ENCODE measurements around the gene UHMK1. TPM values are rescaled to one million over a fixed set of nuclear protein-coding genes. Genes with fewer than 3 reads are reported as not detected.
A peak's percentile ranks its signal among the peaks of the same experiment; 100 is the strongest.

UHMK1 gene
- total RNA-seq, 1 experiment from 2014 or later, result 76.0 TPM

GRCh38 chr1:162564762-162565218 is 67.2 kb downstream of the UHMK1 start:
- Histone ChIP-seq H3K9me3 (ENCODE audit: control insufficient read depth, insufficient read depth, low read depth, low read length) (no peaks in the 10 kb centered on the region), H3K4me3 (ENCODE audit: low read depth in 2 of 2, low read length in 2 of 2) (peak overlapping the region; percentile 48 to 95), H3K4me1 (ENCODE audit: control insufficient read depth, insufficient read depth, low read length) (peaks cover 25% of the 10 kb centered on the region), H3K36me3 (ENCODE audit: control insufficient read depth, insufficient read depth, low read length) (peaks cover 9% of the 10 kb centered on the region; the same call in 1 of the 2 replicates), H3K27me3 (ENCODE audit: control insufficient read depth, insufficient read depth, low read length) (no peaks in the 10 kb centered on the region), H3K27ac (ENCODE audit: low read length) (peak overlapping the region; percentile 89)
- intact Hi-C loops (cut with micrococcal nuclease; ENCODE audit: unreplicated experiment) (no loop called here), in situ Hi-C loops (cut with HindIII; ENCODE audit: low pct_unique_long_range_greater_than_20kb, low sequenced_read_pairs) (no loop called here)
- ChIA-PET CTCF (no interaction called here), POLR2A (no interaction called here)
- ATAC-seq (no peak), DNase-seq (ENCODE audit: low read depth, low spot score) (no peak)
- BruUV-seq (replicated peaks), result no TSS peak
- TF ChIP-seq SIN3A (IDR thresholded peaks at IDR 0.05; ENCODE audit: borderline replicate concordance, insufficient read depth, low read depth, low read length), result no peak
- TF ChIP-seq CTCF (IDR thresholded peaks at IDR 0.05), result no peak
- no peak for TF ChIP-seq TCF7L2 (IDR thresholded peaks at IDR 0.05; ENCODE audit: low read depth, low read length)
- TF ChIP-seq REST (IDR thresholded peaks at IDR 0.05; ENCODE audit: insufficient read depth in 1 of 2, low read depth in 2 of 2, low read length in 1 of 2), result no peak
- no peak for TF ChIP-seq POLR2AphosphoS5 (IDR thresholded peaks at IDR 0.05; ENCODE audit: low read depth, low read length)

GRCh38 chr1:162565460-162565859 is 67.8 kb downstream of the UHMK1 start:
- H3K36me3 ChIP-seq (ENCODE audit: control insufficient read depth, insufficient read depth, low read length), result peaks cover 10% of the 10 kb centered on the region; the same call in 1 of the 2 replicates
- ChIA-PET POLR2A (no interaction called here), CTCF (no interaction called here)
- in situ Hi-C loops (cut with HindIII; ENCODE audit: low pct_unique_long_range_greater_than_20kb, low sequenced_read_pairs) (no loop called here), intact Hi-C loops (cut with micrococcal nuclease; ENCODE audit: unreplicated experiment) (no loop called here)
- no peak for ATAC-seq
- H3K27ac ChIP-seq (ENCODE audit: low read length), result no peak overlapping the region
- H3K9me3 ChIP-seq (ENCODE audit: control insufficient read depth, insufficient read depth, low read depth, low read length), result no peaks in the 10 kb centered on the region
- TF ChIP-seq POLR2AphosphoS5 (IDR thresholded peaks at IDR 0.05; ENCODE audit: low read depth, low read length) (no peak), REST (IDR thresholded peaks at IDR 0.05; ENCODE audit: insufficient read depth in 1 of 2, low read depth in 2 of 2, low read length in 1 of 2) (no peak), TCF7L2 (IDR thresholded peaks at IDR 0.05; ENCODE audit: low read depth, low read length) (no peak)
- peak overlapping the region; percentile 19 to 95; a peak in 2 of 4 replicates for H3K4me3 ChIP-seq (ENCODE audit: low read depth in 2 of 2, low read length in 2 of 2)
- BruUV-seq (replicated peaks), result TSS peak; percentile 0
- peaks cover 22% of the 10 kb centered on the region for H3K4me1 ChIP-seq (ENCODE audit: control insufficient read depth, insufficient read depth, low read length)
- H3K27me3 ChIP-seq (ENCODE audit: control insufficient read depth, insufficient read depth, low read length), result no peaks in the 10 kb centered on the region
- no peak for DNase-seq (ENCODE audit: low read depth, low spot score)

Measured in Panc1 (cell line).